K562 treated with DMSO at 1 percent for 12 hours (cell line): ENCODE results near the gene DCLRE1B. TPM values are rescaled to one million over a fixed set of nuclear protein-coding genes. Genes with fewer than 3 reads are reported as not detected.

ENCODE experiments used
- total RNA-seq: library from RNA; unstranded; fragments of 300-600 nt; gene quantifications from 2 replicates; pipeline ENCODE4 v1.2.3, GENCODE V29; 2022; ENCODE audit not compliant: insufficient read depth

DCLRE1B gene
- 11.5 and 23.7 TPM in 2 replicates for total RNA-seq

GRCh38 chr1:113904674-113905434 is at the start of gene DCLRE1B, which contains the start of gene AP4B1:
Gene DCLRE1B (plus strand): TSS chr1:113905326. CDS start chr1:113905587, 261 bp downstream.
Gene AP4B1 (minus strand): TSS chr1:113904799. CDS start chr1:113904717, 82 bp downstream.

GRCh38 chr1:113871597-113872113 is 33.5 kb upstream of the DCLRE1B start, which contains the start of gene PTPN22:
Gene PTPN22 (minus strand): TSS chr1:113871712.

GRCh38 chr1:113887402-113888175 is 17.5 kb upstream of the DCLRE1B start, which contains the start of gene BCL2L15:
Gene BCL2L15 (minus strand): TSS chr1:113887581. CDS start chr1:113887375, 206 bp downstream.

GRCh38 chr1:113928941-113929749 is 24.0 kb downstream of the DCLRE1B start, which contains the start of gene HIPK1:
Gene HIPK1 (plus strand): TSS chr1:113929324.

Other genes with a start within 250 kb of the DCLRE1B start
- gene PHTF1, start 145.8 kb upstream of the DCLRE1B start, total RNA-seq, result 30.3 and 55.9 TPM in 2 replicates
- 5.1 and 15.6 TPM in 2 replicates for gene RSBN1, start 92.8 kb upstream of the DCLRE1B start, total RNA-seq
- gene PTPN22, start 33.6 kb upstream of the DCLRE1B start, total RNA-seq, result 1.7 TPM in 1 of 2 replicates, not detected in the other
- gene BCL2L15, start 17.7 kb upstream of the DCLRE1B start, total RNA-seq, result 0.49 TPM in 1 of 2 replicates, not detected in the other
- gene AP4B1, start 527 bp upstream of the DCLRE1B start, total RNA-seq, result 15.8 and 26.0 TPM in 2 replicates
- 9.5 and 45.8 TPM in 2 replicates for gene HIPK1, start 24.0 kb downstream of the DCLRE1B start, total RNA-seq
- not detected in 2 replicates for gene OLFML3, start 74.1 kb downstream of the DCLRE1B start, total RNA-seq
- gene SYT6, start 248.5 kb downstream of the DCLRE1B start, total RNA-seq, result not detected in 2 replicates